Smooth muscle cell of the pulmonary artery (primary cell): Measurements from ENCODE around the gene SERPINA5. TPM values are rescaled to one million over a fixed set of nuclear protein-coding genes. Genes with fewer than 3 reads are reported as not detected.

Experiments used
- total RNA-seq: library from RNA; depleted of rRNA; stranded (reverse); fragments of >200 nt; gene quantifications from 2 replicates; pipeline ENCODE4 v1.2.3, GENCODE V29; 2014

The SERPINA5 gene, protein sequence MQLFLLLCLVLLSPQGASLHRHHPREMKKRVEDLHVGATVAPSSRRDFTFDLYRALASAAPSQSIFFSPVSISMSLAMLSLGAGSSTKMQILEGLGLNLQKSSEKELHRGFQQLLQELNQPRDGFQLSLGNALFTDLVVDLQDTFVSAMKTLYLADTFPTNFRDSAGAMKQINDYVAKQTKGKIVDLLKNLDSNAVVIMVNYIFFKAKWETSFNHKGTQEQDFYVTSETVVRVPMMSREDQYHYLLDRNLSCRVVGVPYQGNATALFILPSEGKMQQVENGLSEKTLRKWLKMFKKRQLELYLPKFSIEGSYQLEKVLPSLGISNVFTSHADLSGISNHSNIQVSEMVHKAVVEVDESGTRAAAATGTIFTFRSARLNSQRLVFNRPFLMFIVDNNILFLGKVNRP
- 0.03 and 0.33 TPM in 2 replicates for total RNA-seq

DNA sequence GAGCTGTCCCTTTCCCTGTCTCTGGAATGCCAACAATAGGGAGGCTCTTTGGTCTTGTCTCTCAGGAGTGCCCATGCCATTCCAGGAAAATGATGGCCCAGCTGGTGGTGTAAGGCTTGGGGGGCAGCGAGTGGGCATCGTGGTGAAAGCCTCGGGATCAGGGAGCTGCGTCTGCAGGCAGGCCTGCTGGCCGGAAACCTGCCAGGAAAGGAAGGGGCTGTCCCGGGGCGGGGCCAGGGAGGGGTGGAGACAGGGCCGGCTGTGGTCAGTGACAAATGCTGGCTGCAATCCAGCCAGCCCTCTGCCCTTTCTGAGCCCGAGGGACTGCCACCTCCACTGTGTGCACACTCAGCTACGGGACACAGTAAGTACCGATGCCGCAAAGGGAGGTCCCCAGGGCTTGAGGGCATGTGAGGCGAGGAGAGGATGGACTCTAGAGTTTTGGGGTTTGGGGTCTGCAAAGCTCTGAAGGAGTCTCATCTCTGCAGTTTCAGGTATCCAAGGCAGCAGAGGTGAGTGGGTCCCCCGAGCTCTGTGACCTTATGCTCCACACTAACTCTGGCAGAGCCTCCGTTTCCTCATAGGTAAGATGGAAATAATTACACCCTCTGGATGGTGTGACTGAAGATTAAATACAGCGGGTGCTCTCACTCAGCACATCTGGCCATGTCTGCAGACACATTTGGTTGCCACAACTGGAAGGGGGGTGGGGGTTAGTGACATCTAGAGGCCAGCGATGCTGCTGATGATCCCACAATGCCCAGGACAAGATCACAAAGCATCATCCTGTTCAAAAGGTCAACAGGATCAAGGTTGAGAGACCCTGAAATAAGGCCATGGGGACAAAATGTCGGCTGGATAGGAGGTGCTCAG, at the start of gene SERPINA5:
TSS of gene SERPINA5 (plus strand) at position 300 of the 873 bp plus-strand sequence. CDS start 5,937 bp downstream, outside the sequence.

DNA sequence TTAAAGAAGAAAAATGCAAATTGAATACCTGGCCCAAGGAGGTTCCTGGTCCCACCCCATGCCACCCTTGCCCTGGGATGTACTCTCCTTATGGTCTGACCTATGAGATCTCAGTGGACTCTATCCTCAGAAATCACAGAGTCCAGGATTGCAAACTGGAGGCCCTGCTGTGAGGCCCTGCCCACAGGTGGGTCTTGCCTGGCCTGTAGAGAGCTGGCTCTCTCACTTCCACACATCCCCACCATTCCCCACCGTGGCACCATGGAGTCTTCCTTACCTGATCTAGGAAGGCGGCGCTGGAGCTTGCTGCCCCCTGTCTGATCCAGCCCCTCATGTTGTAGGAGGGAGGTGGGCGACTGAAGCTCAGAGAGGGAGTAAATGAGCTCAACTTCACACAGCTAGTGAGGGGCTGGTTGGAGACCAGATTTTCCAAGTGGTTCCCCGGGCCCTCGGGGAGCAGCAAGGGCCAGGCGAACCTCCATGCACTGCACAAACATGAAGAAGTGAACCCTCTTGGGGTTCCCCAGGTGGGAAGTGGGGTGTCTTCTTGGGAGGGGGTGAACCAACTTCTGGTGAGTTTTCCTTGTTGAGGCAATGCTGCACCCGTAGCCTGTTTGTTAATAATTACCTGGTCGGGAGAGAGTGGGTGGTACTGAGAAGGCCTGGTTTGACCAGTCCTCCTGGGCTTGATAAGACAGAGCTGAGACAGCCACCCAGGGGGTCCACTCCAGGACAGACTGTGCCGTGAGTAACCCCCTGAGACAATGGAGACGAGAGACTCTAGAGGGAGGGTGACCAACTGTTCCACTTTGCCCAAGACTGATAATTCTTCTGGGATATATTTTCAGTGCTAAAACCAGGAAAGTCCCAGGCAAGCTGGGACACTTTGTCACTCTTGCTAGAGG, 20.2 kb upstream of the SERPINA5 start, which contains the start of gene SERPINA4:
TSS of gene SERPINA4 (plus strand) at position 692 of the 905 bp plus-strand sequence. CDS start 2,041 bp downstream, outside the sequence.

DNA sequence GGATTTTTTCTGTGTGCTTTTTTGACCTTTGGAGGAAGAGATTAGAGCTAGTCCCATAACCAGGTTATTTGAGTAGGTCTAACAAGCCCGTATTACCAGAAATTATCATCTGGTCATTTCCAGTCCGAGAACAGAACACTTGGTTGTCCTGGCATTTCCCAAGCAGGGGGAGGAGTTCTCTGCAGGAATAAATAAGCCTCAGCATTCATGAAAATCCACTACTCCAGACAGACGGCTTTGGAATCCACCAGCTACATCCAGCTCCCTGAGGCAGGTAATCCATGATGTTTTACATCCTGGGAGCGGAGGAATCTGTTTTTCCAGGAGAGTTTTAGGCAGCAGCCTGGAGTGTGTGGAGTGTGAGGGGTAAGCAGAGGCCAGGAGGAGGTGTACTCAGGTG, 30.9 kb downstream of the SERPINA5 start, which contains the start of gene SERPINA3:
TSS of gene SERPINA3 (plus strand) at position 218 of the 400 bp plus-strand sequence. CDS start 2,051 bp downstream, outside the sequence.

Other genes with a start within 250 kb of the SERPINA5 start
- gene SERPINA2, start 214.7 kb upstream of the SERPINA5 start, total RNA-seq = not detected in 2 replicates
- not detected in 2 replicates for gene SERPINA1, start 192.8 kb upstream of the SERPINA5 start, total RNA-seq
- gene SERPINA11, start 128.6 kb upstream of the SERPINA5 start, total RNA-seq = not detected in 2 replicates
- not detected in 2 replicates for gene SERPINA9, start 105.2 kb upstream of the SERPINA5 start, total RNA-seq
- not detected in 2 replicates for gene SERPINA12, start 72.0 kb upstream of the SERPINA5 start, total RNA-seq
- not detected in 2 replicates for gene SERPINA4, start 20.0 kb upstream of the SERPINA5 start, total RNA-seq
- 9.7 and 37.5 TPM in 2 replicates for gene SERPINA3, start 31.0 kb downstream of the SERPINA5 start, total RNA-seq
- 0.46 TPM in 1 of 2 replicates, not detected in the other for gene GSC, start 188.7 kb downstream of the SERPINA5 start, total RNA-seq